PC-3 (cell line): Measurements from ENCODE around the gene CHST5. TPM values are rescaled to one million over a fixed set of nuclear protein-coding genes. Genes with fewer than 3 reads are reported as not detected.
A peak's percentile ranks its signal among the peaks of the same experiment; 100 is the strongest.
"Not testable (repeated sequence)": the region's sequence is repeated elsewhere in the genome, so short reads cannot be mapped to it uniquely, and the experiment has no call there.

Experiments used
- ATAC-seq: fragments of 200-7000 bp; cut with Tn5 transposase; 2 replicates; pipeline ENCODE4 v1.9.1; 2020; ENCODE audit warnings: mild to moderate bottlenecking, moderate library complexity
- BruUV-seq: library from RNA; stranded (reverse); fragments of 400-500 nt; replicated peaks from 2 replicates; lab custom pipeline; 2021; lab: Mats Ljungman, UMichigan
- CTCF ChIA-PET: fragments of 300-600 bp; sonication (Branson Sonifier 250); formaldehyde crosslinking; loops from one replicate; lab custom pipeline; 2022; ENCODE audit warnings: antibody characterized with exemption; lab: Charles Lee
- POLR2A ChIA-PET: fragments of 300-600 bp; sonication (Branson Sonifier 250); formaldehyde crosslinking; loops from one replicate; lab custom pipeline; 2022; ENCODE audit warnings: antibody characterized with exemption; ENCODE audit not compliant: unreplicated experiment; lab: Charles Lee
- DNase-seq: peaks from one replicate; pipeline ENCODE4 v3.0.0-alpha.2; 2015
- H2AFZ ChIP-seq: fragments of 300-600 bp; sonication (generic); 2 replicates; pipeline ENCODE4 v1.6.0; 2016; ENCODE audit warnings: antibody characterized with exemption, low read length
- H3F3A ChIP-seq: fragments of 300-600 bp; sonication (generic); one replicate; pipeline ENCODE4 v1.6.0; 2017; ENCODE audit warnings: antibody characterized with exemption, low read length, control low read depth, mild to moderate bottlenecking; ENCODE audit not compliant: unreplicated experiment
- H3K27ac ChIP-seq: fragments of 300-600 bp; sonication (generic); 2 replicates; pipeline ENCODE4 v1.5.1; 2016; ENCODE audit warnings: mild to moderate bottlenecking, low read length
- H3K27me3 ChIP-seq: fragments of 300-600 bp; sonication (generic); 2 replicates; pipeline ENCODE4 v1.6.1; 2016; ENCODE audit warnings: low read length, mixed read lengths
- H3K36me3 ChIP-seq: fragments of 300-600 bp; sonication (generic); 2 replicates; pipeline ENCODE4 v1.6.1; 2016; ENCODE audit warnings: low read depth, mixed run types, low read length, mixed read lengths
- H3K4me1 ChIP-seq: fragments of 300-600 bp; sonication (generic); 2 replicates; pipeline ENCODE4 v1.5.1; 2016; ENCODE audit warnings: low read length; ENCODE audit not compliant: insufficient read depth
- H3K4me2 ChIP-seq: fragments of 300-600 bp; sonication (generic); 2 replicates; pipeline ENCODE4 v1.6.0; 2016; ENCODE audit warnings: low read length
- H3K4me3 ChIP-seq: fragments of 300-600 bp; sonication (generic); 2 replicates; pipeline ENCODE4 v1.5.1; 2016; ENCODE audit warnings: mild to moderate bottlenecking, low read length, mixed read lengths
- H3K79me2 ChIP-seq: fragments of 300-600 bp; sonication (generic); 2 replicates; pipeline ENCODE4 v1.6.1; 2017; ENCODE audit warnings: low read length, mixed read lengths
- H3K9ac ChIP-seq: fragments of 300-600 bp; sonication (generic); 2 replicates; pipeline ENCODE4 v1.6.0; 2016; ENCODE audit warnings: mild to moderate bottlenecking, low read length
- H3K9me2 ChIP-seq: fragments of 300-600 bp; sonication (generic); replicated peaks from 2 replicates; pipeline ENCODE4 v1.6.1; 2016; ENCODE audit warnings: mixed run types, low read length, mixed read lengths
- H3K9me3 ChIP-seq: fragments of 300-600 bp; sonication (generic); 2 replicates; pipeline ENCODE4 v1.6.1; 2016; ENCODE audit warnings: low read length, mixed read lengths
- H4K20me1 ChIP-seq: fragments of 300-600 bp; sonication (generic); 2 replicates; pipeline ENCODE4 v1.6.1; 2016; ENCODE audit warnings: low read length, mixed read lengths
- EZH2 ChIP-seq: fragments of 300-600 bp; sonication (generic); IDR thresholded peaks from one replicate; pipeline ENCODE4 v1.6.1; 2017; ENCODE audit warnings: antibody characterized with exemption, mild to moderate bottlenecking, low read length; ENCODE audit not compliant: unreplicated experiment
- EZH2phosphoT487 ChIP-seq: fragments of 300-600 bp; sonication (generic); IDR thresholded peaks from 2 replicates; pipeline ENCODE4 v1.6.1; 2018; ENCODE audit warnings: mild to moderate bottlenecking, antibody characterized with exemption, low read length, borderline replicate concordance
- intact Hi-C: fragments of 100-400 bp; cut with micrococcal nuclease; formaldehyde crosslinking; loops from 2 replicates; pipeline ENCODE4 v1.9.0; 2023
- total RNA-seq: library from RNA; depleted of rRNA; stranded (reverse); fragments of >200 nt; gene quantifications from 2 replicates; pipeline ENCODE4 v1.2.3, GENCODE V29; 2014
- TF ChIP-seq, protein P1 (sequence below): fragments of 300-600 bp; sonication (generic); conservative IDR thresholded peaks from 2 replicates; pipeline ENCODE4 v1.5.1; 2017; ENCODE audit warnings: antibody characterized with exemption, low read depth, mild to moderate bottlenecking, low read length

Gene CHST5
- total RNA-seq, 1 experiment from 2014 or later = 0.29 TPM

GRCh38 chr16:75555213-75555706 is 19.4 kb upstream of the CHST5 start:
- H3K27me3 ChIP-seq = no peaks in the 10 kb centered on the region
- H2AFZ ChIP-seq = peak overlapping the region; percentile 94
- TF ChIP-seq, protein P1, sequence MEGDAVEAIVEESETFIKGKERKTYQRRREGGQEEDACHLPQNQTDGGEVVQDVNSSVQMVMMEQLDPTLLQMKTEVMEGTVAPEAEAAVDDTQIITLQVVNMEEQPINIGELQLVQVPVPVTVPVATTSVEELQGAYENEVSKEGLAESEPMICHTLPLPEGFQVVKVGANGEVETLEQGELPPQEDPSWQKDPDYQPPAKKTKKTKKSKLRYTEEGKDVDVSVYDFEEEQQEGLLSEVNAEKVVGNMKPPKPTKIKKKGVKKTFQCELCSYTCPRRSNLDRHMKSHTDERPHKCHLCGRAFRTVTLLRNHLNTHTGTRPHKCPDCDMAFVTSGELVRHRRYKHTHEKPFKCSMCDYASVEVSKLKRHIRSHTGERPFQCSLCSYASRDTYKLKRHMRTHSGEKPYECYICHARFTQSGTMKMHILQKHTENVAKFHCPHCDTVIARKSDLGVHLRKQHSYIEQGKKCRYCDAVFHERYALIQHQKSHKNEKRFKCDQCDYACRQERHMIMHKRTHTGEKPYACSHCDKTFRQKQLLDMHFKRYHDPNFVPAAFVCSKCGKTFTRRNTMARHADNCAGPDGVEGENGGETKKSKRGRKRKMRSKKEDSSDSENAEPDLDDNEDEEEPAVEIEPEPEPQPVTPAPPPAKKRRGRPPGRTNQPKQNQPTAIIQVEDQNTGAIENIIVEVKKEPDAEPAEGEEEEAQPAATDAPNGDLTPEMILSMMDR = no peak
- TF ChIP-seq EZH2phosphoT487 = no peak
- TF ChIP-seq EZH2 = no peak
- no peaks in the 10 kb centered on the region; the same call in 1 of the 2 replicates for H3K79me2 ChIP-seq
- no peaks in the 10 kb centered on the region for H3K9me2 ChIP-seq
- no peaks in the 10 kb centered on the region for H3K9me3 ChIP-seq
- H3K4me1 ChIP-seq = peaks cover 5% of the 10 kb centered on the region; the same call in 1 of the 2 replicates
- ChIA-PET POLR2A (interaction anchor here (0.6 to 0.8 kb wide), 2 partner anchors 10 to 277 kb away, joined by 3 read pairs; no protein-coding TSS in a partner anchor), CTCF (interaction anchor here (0.6 to 0.8 kb wide), 2 partner anchors 84 to 428 kb away, joined by 3 read pairs; no protein-coding TSS in a partner anchor)
- ATAC-seq = peak; percentile 90
- H3K4me2 ChIP-seq = peak overlapping the region; percentile 98
- intact Hi-C loops = loop anchor here (5.0 kb wide), 2 partner anchors 67 to 92 kb away; partner anchors contain the start of genes ADAT1, KARS1 and TERF2IP
- BruUV-seq = TSS peak; percentile 85
- peak overlapping the region; percentile 96 for H3K4me3 ChIP-seq
- peak overlapping the region; percentile 80 for H3K9ac ChIP-seq
- H3K36me3 ChIP-seq = no peaks in the 10 kb centered on the region
- peak; percentile 88 for DNase-seq
- no peaks in the 10 kb centered on the region for H4K20me1 ChIP-seq
- no peaks in the 10 kb centered on the region for H3F3A ChIP-seq
- H3K27ac ChIP-seq = peak overlapping the region; percentile 37

DNA sequence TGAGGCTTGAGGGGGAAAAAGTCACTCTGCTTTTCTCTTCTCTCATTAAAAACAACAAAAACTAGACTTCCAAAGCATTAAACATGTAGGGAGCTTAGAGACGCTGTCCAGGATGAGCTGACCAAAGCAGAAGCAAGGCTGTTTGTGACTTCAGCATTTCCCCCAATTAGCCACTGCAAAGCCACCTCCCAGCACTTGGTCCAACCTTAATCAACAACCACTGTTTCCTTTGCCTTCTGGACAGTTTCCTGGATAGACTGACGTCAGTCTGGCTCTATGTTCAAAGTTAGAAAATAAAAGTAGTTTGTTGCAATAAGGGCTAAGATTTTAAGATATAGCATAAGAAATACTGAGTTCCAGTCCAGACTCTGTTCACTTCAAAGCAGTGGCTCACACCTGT is 17.0 kb upstream of the CHST5 start:
- H3F3A ChIP-seq = no peaks in the 10 kb centered on the region
- no peaks in the 10 kb centered on the region for H3K9me2 ChIP-seq
- H3K27me3 ChIP-seq = no peaks in the 10 kb centered on the region
- H3K4me1 ChIP-seq = peaks cover 5% of the 10 kb centered on the region; the same call in 1 of the 2 replicates
- intact Hi-C loops = no loop called here
- no peak overlapping the region for H2AFZ ChIP-seq
- TF ChIP-seq, protein P1 = no peak
- ATAC-seq (no peak), DNase-seq (no peak)
- no peak overlapping the region for H3K27ac ChIP-seq
- H3K9me3 ChIP-seq = no peaks in the 10 kb centered on the region
- H3K79me2 ChIP-seq = no peaks in the 10 kb centered on the region; the same call in 1 of the 2 replicates
- CTCF ChIA-PET = no interaction called here
- no TSS peak for BruUV-seq
- POLR2A ChIA-PET = no interaction called here
- H3K9ac ChIP-seq = no peak overlapping the region
- H3K4me2 ChIP-seq = no peak overlapping the region
- H3K36me3 ChIP-seq = no peaks in the 10 kb centered on the region
- no peaks in the 10 kb centered on the region for H4K20me1 ChIP-seq
- H3K4me3 ChIP-seq = no peak overlapping the region

DNA sequence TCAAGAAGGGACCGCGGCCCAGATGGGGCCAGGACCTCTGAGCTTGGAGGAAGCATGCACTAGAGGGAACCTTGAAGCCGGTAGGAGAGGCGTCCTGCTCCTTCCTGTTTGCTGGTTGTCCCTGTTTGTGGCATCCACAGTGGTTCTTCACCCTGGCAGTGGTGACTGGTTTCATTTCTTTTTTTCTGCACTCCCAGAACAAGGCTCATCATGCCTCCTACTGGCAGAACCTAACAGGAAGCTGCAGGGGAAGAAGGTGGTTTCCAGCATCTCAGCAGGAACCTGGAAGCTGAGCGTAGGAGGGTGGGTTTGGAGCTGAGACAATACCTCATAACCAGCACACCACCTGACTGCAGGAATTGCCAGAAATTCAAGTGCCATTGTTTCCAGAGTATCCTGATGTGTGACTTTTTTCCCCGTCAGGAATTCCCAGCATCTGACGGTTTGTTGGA is 14.3 kb upstream of the CHST5 start:
- ChIA-PET CTCF (no interaction called here), POLR2A (interaction anchor here (0.5 kb wide), 1 partner anchor 33 kb away, joined by 6 read pairs; no protein-coding TSS in a partner anchor)
- H3K27me3 ChIP-seq = no peaks in the 10 kb centered on the region
- H4K20me1 ChIP-seq = no peaks in the 10 kb centered on the region
- H3K4me2 ChIP-seq = no peak overlapping the region
- no peak overlapping the region for H3K4me3 ChIP-seq
- H3K36me3 ChIP-seq = no peaks in the 10 kb centered on the region
- ATAC-seq (no peak), DNase-seq (peak; percentile 33)
- no peaks in the 10 kb centered on the region for H3K4me1 ChIP-seq
- H3K79me2 ChIP-seq = no peaks in the 10 kb centered on the region; the same call in 1 of the 2 replicates
- TF ChIP-seq, protein P1 = peak; percentile 47
- TF ChIP-seq EZH2phosphoT487 = no peak
- H2AFZ ChIP-seq = no peak overlapping the region
- no peak overlapping the region for H3K9ac ChIP-seq
- no TSS peak for BruUV-seq
- no peaks in the 10 kb centered on the region for H3K9me3 ChIP-seq
- H3K9me2 ChIP-seq = no peaks in the 10 kb centered on the region
- intact Hi-C loops = no loop called here
- H3K27ac ChIP-seq = no peak overlapping the region
- no peaks in the 10 kb centered on the region for H3F3A ChIP-seq

- H3K9ac ChIP-seq, H3K4me1 ChIP-seq, H3K9me2 ChIP-seq, CTCF ChIA-PET, BruUV-seq, H2AFZ ChIP-seq, POLR2A ChIA-PET, H3K27me3 ChIP-seq, H4K20me1 ChIP-seq, DNase-seq, H3F3A ChIP-seq, H3K36me3 ChIP-seq, H3K27ac ChIP-seq, H3K4me3 ChIP-seq, H3K4me2 ChIP-seq, H3K9me3 ChIP-seq, intact Hi-C loops, H3K79me2 ChIP-seq, ATAC-seq: not testable (repeated sequence)
Measured at GRCh38 chr16:75548456-75548855, 12.5 kb upstream of the CHST5 start.
